Measurements from ENCODE around the gene ALKBH5.

DNA sequence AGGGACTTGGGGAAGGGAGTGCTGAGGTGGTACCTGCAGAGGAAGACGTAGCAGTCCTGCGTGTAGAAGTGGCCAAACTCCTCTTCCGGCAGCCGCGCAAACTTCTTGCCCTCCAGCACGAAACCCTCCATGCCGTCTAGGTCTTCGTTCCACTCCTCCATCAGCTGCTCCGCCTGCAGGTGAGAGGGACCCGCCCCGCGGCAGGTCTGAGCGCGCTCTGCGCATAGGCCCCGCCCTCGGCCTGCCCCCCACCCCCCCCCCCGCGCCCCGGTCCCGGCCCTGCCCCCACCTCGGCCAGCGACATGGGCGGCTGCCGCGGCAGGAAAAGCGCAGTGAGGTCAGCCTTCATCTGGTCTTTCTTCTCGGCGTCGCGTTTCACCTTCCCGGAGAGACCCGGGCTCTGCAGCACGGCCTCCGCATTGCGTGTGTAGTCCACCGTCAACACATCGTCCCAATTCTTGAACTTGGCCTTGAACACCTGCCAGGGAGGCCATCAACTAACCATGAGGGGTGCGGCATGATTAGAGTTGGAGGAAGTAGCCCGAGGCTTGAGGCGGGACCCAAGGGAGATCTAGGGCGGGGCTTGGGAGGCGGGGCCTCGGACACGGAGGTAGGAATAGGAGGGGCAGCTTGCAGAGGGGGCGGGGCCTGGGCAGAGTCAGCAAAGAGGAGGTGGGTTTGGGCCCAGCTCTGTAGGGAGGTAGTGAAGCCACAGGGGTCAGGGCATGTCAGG is 63.4 kb downstream of the ALKBH5 start:
- TF ChIP-seq, protein P1, sequence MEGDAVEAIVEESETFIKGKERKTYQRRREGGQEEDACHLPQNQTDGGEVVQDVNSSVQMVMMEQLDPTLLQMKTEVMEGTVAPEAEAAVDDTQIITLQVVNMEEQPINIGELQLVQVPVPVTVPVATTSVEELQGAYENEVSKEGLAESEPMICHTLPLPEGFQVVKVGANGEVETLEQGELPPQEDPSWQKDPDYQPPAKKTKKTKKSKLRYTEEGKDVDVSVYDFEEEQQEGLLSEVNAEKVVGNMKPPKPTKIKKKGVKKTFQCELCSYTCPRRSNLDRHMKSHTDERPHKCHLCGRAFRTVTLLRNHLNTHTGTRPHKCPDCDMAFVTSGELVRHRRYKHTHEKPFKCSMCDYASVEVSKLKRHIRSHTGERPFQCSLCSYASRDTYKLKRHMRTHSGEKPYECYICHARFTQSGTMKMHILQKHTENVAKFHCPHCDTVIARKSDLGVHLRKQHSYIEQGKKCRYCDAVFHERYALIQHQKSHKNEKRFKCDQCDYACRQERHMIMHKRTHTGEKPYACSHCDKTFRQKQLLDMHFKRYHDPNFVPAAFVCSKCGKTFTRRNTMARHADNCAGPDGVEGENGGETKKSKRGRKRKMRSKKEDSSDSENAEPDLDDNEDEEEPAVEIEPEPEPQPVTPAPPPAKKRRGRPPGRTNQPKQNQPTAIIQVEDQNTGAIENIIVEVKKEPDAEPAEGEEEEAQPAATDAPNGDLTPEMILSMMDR (conservative IDR thresholded peaks at IDR 0.05; ENCODE audit: low read depth, low read length): no peak
- no peak for TF ChIP-seq EZH2 (IDR thresholded peaks at IDR 0.05; ENCODE audit: borderline replicate concordance, low read depth, low read length, poor library complexity, severe bottlenecking)

All from A673 (cell line).